ENCODE data around the gene NGDN.
"Not testable (repeated sequence)": the region's sequence is repeated elsewhere in the genome, so short reads cannot be mapped to it uniquely, and the experiment has no call there.

The NGDN gene

GRCh38 chr14:23438101-23438971 is 31.2 kb upstream of the NGDN start:
- no peak for DNase-seq (ENCODE audit: low read depth in 2 of 2)

GRCh38 chr14:23439107-23439835 is 30.2 kb upstream of the NGDN start:
- DNase-seq (ENCODE audit: low read depth in 2 of 2) = no peak

GRCh38 chr14:23441076-23441475 is 28.4 kb upstream of the NGDN start:
- DNase-seq (ENCODE audit: low read depth in 2 of 2) = no peak

- DNase-seq (ENCODE audit: low read depth in 2 of 2) = no peak
Measured at GRCh38 chr14:23442721-23443356, 26.7 kb upstream of the NGDN start.

GRCh38 chr14:23443411-23443812 is 26.1 kb upstream of the NGDN start:
- no peak for DNase-seq (ENCODE audit: low read depth in 2 of 2)

- DNase-seq (ENCODE audit: low read depth in 2 of 2) = no peak
Measured at GRCh38 chr14:23443881-23444280, 25.6 kb upstream of the NGDN start.

- no peak for DNase-seq (ENCODE audit: low read depth in 2 of 2)
Measured at GRCh38 chr14:23444314-23444713, 25.2 kb upstream of the NGDN start.

GRCh38 chr14:23445773-23446172 is 23.7 kb upstream of the NGDN start:
- no peak for DNase-seq (ENCODE audit: low read depth in 2 of 2)

- DNase-seq (ENCODE audit: low read depth in 2 of 2) = no peak
Measured at GRCh38 chr14:23446291-23446851, 23.1 kb upstream of the NGDN start.

- no peak for DNase-seq (ENCODE audit: low read depth in 2 of 2)
Measured at GRCh38 chr14:23447361-23448350, 21.8 kb upstream of the NGDN start.

GRCh38 chr14:23449314-23449713 is 20.2 kb upstream of the NGDN start:
- no peak for DNase-seq (ENCODE audit: low read depth in 2 of 2)

- no peak for DNase-seq (ENCODE audit: low read depth in 2 of 2)
Measured at GRCh38 chr14:23450379-23450778, 19.1 kb upstream of the NGDN start.

GRCh38 chr14:23452237-23452636 is 17.3 kb upstream of the NGDN start:
- DNase-seq (ENCODE audit: low read depth in 2 of 2) = no peak

- DNase-seq (ENCODE audit: low read depth in 2 of 2) = no peak
Measured at GRCh38 chr14:23454445-23454856, 15.1 kb upstream of the NGDN start.

- DNase-seq (ENCODE audit: low read depth in 2 of 2) = not testable (repeated sequence)
Measured at GRCh38 chr14:23456883-23457586, 12.5 kb upstream of the NGDN start.

GRCh38 chr14:23457587-23458445 is 11.7 kb upstream of the NGDN start:
- DNase-seq (ENCODE audit: low read depth in 2 of 2) = no peak

- DNase-seq (ENCODE audit: low read depth in 2 of 2) = no peak
Measured at GRCh38 chr14:23460960-23461359, 8.5 kb upstream of the NGDN start.

GRCh38 chr14:23464700-23465099 is 4.8 kb upstream of the NGDN start:
- no peak for DNase-seq (ENCODE audit: low read depth in 2 of 2)

GRCh38 chr14:23465261-23465660 is 4.2 kb upstream of the NGDN start:
- no peak for DNase-seq (ENCODE audit: low read depth in 2 of 2)

Data from stimulated activated CD4-positive, alpha-beta T cell treated with anti-CD3 and anti-CD28 coated beads, Interleukin-4, amount 100 ng/mL, for 48 hours (primary cell).